ENCODE results near the gene BRK1. TPM values are rescaled to one million over a fixed set of nuclear protein-coding genes. Genes with fewer than 3 reads are reported as not detected.
"Not testable (repeated sequence)": the region's sequence is repeated elsewhere in the genome, so short reads cannot be mapped to it uniquely, and the experiment has no call there.

BRK1 gene
- 100 to 1,000 TPM in 1 of 2 donors, 10 to 100 TPM in 1; 86.8 to 132 TPM for total RNA-seq

DNA sequence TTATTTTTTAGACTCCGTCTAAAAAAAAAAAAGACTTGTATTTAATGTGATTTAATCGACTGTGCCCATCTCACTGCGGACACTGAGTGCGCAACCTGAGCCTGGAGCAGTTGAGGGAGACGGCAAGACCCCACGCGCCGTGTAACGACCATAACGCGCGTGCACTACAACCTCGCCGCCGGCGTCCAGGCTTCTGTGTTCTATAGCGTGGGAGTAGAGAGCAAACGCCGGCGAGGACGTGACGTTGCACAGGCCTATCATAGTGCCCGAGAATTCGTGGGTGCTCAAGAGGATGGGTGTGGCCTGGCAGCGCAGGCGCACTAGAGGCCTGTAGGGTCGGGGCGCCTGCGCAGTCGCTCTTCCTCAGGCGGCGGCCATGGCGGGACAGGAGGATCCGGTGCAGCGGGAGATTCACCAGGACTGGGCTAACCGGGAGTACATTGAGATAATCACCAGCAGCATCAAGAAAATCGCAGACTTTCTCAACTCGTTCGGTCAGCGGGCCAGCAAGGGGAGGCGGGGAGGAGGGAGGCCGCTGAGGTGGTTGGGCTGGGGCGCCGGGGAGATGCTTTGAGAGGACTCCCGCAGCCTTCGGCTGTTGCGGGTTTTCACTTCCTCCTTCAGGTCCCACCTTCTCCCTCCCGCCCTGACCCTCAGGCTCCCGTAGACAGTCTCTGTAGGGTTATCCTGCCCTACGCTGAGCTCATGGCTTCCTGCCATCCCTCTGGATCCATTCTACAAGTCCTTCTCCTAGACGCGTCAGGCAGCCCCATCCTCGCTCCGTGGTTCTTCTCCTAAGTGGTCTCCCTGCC lies at the start of gene BRK1:
TSS of gene BRK1 (plus strand) at position 350 of the 812 bp plus-strand sequence. CDS start at position 377, 27 bp downstream.
- Mint-ChIP-seq H3K4me3 (peak within 1 kb of the TSS; percentile 97), H3K4me1 (ENCODE audit: low read depth in 2 of 2) (peaks cover 23 to 26% of the 10 kb centered on the region in 2 donors), H3K27me3 (no peaks in the 10 kb centered on the region), H3K27ac (peak within 1 kb of the TSS; percentile 87 to 91), H3K9me3 (no peaks in the 10 kb centered on the region), H3K36me3 (peaks cover 9% of the 10 kb centered on the region)
- ATAC-seq (peak; percentile 99 to 100), DNase-seq (ENCODE audit: low spot score) (peak; percentile 95)

DNA sequence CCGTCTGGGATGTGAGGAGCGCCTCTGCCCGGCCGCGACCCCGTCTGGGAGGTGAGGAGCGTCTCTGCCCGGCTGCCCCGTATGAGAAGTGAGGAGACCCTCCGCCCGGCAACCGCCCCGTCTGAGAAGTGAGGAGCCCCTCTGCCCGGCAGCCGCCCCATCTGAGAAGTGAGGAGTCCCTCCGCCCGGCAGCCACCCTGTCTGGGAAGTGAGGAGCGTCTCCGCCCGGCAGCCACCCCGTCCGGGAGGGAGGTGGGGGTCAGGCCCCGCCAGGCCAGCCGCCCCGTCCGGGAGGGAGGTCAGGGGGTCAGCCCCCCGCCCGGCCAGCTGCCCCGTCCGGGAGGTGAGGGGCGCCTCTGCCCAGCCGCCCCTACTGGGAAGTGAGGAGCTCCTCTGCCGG lies 45.4 kb upstream of the BRK1 start:
- H3K9me3 Mint-ChIP-seq, result not testable (repeated sequence)
- peaks cover 26% of the 10 kb centered on the region for H3K36me3 Mint-ChIP-seq

DNA sequence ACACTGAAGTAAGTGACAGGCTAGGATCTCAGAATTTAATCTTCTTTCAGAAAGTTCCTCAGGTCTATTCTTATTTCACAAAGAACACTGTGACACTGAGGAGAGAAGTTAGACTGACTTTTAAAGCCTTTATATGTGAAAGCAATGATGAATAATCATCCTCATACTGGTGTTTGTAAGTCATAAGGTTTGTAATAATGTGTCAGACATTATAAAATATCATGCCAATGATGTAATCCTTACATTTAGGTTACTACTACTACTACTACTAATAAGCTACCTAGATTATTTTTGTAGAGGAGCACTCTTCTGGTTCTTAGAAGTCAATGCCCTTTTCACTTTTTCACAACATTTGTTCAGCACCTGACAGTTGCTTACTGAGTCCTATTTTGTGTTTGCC lies 40.8 kb upstream of the BRK1 start:
- DNase-seq (ENCODE audit: low spot score) (no peak), ATAC-seq (no peak)
- H3K9me3 Mint-ChIP-seq, result no peaks in the 10 kb centered on the region
- H3K27ac Mint-ChIP-seq, result no peak overlapping the region
- H3K27me3 Mint-ChIP-seq, result no peaks in the 10 kb centered on the region
- H3K4me3 Mint-ChIP-seq, result no peak overlapping the region
- no peaks in the 10 kb centered on the region for H3K4me1 Mint-ChIP-seq (ENCODE audit: low read depth in 2 of 2)
- no peaks in the 10 kb centered on the region for H3K36me3 Mint-ChIP-seq

More for the DNA sequence above, 45.4 kb upstream of the BRK1 start:
- not testable (repeated sequence) for H3K4me1 Mint-ChIP-seq (ENCODE audit: low read depth in 2 of 2); DNase-seq (ENCODE audit: low spot score); ATAC-seq; H3K27me3 Mint-ChIP-seq; H3K27ac Mint-ChIP-seq; H3K4me3 Mint-ChIP-seq

DNA sequence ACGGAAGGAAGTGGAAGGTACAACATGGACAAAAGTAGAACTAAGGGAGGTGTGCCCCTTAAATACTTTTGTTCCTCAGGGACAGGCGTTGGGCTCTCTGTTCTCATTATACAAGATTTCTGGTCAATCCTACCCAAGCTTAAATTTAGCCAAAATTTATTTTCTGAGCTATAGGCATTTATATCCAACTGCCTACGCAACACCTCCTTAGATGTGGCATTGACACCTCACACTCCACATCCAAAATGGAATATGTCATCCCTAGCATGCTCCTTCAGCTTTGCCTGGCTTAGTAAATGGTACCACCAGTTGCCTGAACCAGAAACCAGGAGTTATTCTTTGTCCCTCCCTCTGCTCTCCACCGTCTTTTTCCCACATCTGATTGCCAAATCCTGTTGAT lies 33.6 kb upstream of the BRK1 start:
- H3K36me3 Mint-ChIP-seq, result peaks cover 16% of the 10 kb centered on the region
- H3K4me1 Mint-ChIP-seq (ENCODE audit: low read depth in 2 of 2), result no peaks in the 10 kb centered on the region
- H3K4me3 Mint-ChIP-seq, result no peak overlapping the region
- DNase-seq (ENCODE audit: low spot score) (no peak), ATAC-seq (no peak)
- H3K27ac Mint-ChIP-seq, result no peak overlapping the region
- H3K9me3 Mint-ChIP-seq, result no peaks in the 10 kb centered on the region
- no peaks in the 10 kb centered on the region for H3K27me3 Mint-ChIP-seq

DNA sequence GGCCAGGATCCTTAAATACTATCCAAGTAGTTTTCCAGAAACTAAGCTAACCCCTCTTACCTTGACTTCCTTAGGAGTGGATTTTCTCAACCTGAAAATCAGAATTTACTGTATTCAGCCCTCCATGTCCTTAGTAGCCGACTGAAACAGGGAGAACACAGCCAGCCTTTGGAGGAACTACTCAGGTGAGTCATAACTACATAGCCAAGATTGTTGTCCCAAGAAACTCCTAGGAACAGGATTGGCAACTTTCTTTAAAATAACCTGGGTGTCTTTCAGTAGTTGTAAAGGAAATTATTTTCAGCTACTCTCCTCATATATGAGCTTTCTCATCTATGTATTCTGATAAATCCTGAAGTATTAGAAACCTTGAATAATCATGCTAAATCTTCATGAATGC lies 29.7 kb upstream of the BRK1 start:
- H3K4me1 Mint-ChIP-seq (ENCODE audit: low read depth in 2 of 2), result no peaks in the 10 kb centered on the region
- H3K36me3 Mint-ChIP-seq, result peaks cover 22% of the 10 kb centered on the region
- DNase-seq (ENCODE audit: low spot score), result no peak
- no peak overlapping the region for H3K27ac Mint-ChIP-seq
- H3K27me3 Mint-ChIP-seq, result no peaks in the 10 kb centered on the region
- no peaks in the 10 kb centered on the region for H3K9me3 Mint-ChIP-seq
- H3K4me3 Mint-ChIP-seq, result no peak overlapping the region
- no peak for ATAC-seq

DNA sequence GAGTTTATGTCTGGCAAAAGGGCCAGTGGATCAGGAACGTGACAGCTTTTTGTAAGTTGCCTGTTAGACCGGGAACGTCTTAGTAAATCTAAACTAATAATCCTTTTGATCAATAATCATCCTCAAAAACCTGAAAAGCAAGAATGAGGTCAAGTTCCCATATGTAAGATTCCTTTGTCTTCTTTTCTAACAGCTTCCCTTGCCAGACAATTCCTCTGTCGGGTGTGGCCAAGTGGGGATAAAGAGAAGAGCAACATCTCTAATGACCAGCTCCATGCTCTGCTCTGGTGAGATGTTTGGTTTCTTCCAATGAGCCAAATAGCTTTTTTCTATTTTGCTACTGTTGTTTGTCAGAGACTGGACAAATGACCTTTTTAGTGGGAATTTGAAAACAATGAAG lies 27.2 kb upstream of the BRK1 start:
- ATAC-seq (no peak), DNase-seq (ENCODE audit: low spot score) (no peak)
- H3K9me3 Mint-ChIP-seq, result no peaks in the 10 kb centered on the region
- H3K27me3 Mint-ChIP-seq, result no peaks in the 10 kb centered on the region
- H3K4me3 Mint-ChIP-seq, result no peak overlapping the region
- H3K4me1 Mint-ChIP-seq (ENCODE audit: low read depth in 2 of 2), result no peaks in the 10 kb centered on the region
- H3K36me3 Mint-ChIP-seq, result peaks cover 12% of the 10 kb centered on the region
- H3K27ac Mint-ChIP-seq, result no peak overlapping the region

DNA sequence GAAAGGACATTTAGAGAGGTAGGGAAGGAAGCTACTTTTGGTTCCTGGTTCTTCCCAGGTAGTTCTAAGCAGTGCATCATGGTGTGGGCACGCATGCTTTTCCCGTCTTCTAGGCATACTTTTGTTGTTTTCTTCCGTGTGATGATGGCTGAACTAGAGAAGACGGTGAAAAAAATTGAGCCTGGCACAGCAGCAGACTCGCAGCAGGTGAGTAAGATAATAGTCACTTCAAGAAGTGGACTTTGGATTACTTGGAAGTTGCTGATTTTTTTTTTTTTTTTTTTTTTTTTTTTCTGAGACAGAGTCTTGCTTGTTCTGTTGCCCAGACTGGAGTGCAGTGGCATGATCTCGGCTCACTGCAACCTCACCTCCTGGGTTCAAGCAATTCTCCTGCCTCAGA lies 25.3 kb upstream of the BRK1 start:
- DNase-seq (ENCODE audit: low spot score), result no peak
- peaks cover 12% of the 10 kb centered on the region for H3K36me3 Mint-ChIP-seq
- H3K4me1 Mint-ChIP-seq (ENCODE audit: low read depth in 2 of 2), result no peaks in the 10 kb centered on the region
- no peak overlapping the region for H3K4me3 Mint-ChIP-seq
- no peak overlapping the region for H3K27ac Mint-ChIP-seq
- no peaks in the 10 kb centered on the region for H3K9me3 Mint-ChIP-seq
- H3K27me3 Mint-ChIP-seq, result no peaks in the 10 kb centered on the region
- ATAC-seq, result no peak

DNA sequence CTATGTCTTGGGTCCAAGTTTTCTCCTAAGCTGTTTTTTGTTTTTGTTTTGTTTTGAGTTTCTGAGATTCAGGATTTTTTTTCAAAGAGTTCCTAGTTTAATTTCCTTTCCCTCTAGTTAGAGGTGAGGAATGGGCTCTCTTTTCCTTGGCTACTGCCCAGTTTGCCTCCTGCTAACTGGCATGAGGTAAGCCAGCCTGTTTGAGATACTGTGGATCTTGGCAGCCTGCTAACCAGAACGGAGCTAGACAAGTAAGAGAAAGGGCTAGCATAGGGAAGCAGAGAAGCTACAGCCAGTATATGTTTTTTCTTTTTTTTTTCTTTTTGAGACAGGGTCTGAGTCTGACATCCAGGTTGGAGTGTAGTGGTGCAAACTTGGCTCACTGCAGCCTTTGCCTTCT lies 24.7 kb upstream of the BRK1 start:
- H3K9me3 Mint-ChIP-seq; ATAC-seq; H3K27me3 Mint-ChIP-seq; H3K4me3 Mint-ChIP-seq; H3K4me1 Mint-ChIP-seq (ENCODE audit: low read depth in 2 of 2); H3K27ac Mint-ChIP-seq; DNase-seq (ENCODE audit: low spot score): not testable (repeated sequence)
- peaks cover 12% of the 10 kb centered on the region for H3K36me3 Mint-ChIP-seq

DNA sequence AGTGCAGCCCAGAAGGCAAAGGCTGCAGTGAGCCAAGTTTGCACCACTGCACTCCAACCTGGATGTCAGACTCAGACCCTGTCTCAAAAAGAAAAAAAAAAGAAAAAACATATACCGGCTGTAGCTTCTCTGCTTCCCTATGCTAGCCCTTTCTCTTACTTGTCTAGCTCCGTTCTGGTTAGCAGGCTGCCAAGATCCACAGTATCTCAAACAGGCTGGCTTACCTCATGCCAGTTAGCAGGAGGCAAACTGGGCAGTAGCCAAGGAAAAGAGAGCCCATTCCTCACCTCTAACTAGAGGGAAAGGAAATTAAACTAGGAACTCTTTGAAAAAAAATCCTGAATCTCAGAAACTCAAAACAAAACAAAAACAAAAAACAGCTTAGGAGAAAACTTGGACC lies 24.1 kb upstream of the BRK1 start:
- H3K27me3 Mint-ChIP-seq; H3K9me3 Mint-ChIP-seq; DNase-seq (ENCODE audit: low spot score); H3K4me1 Mint-ChIP-seq (ENCODE audit: low read depth in 2 of 2); H3K27ac Mint-ChIP-seq; ATAC-seq; H3K4me3 Mint-ChIP-seq: not testable (repeated sequence)
- peaks cover 12% of the 10 kb centered on the region for H3K36me3 Mint-ChIP-seq

DNA sequence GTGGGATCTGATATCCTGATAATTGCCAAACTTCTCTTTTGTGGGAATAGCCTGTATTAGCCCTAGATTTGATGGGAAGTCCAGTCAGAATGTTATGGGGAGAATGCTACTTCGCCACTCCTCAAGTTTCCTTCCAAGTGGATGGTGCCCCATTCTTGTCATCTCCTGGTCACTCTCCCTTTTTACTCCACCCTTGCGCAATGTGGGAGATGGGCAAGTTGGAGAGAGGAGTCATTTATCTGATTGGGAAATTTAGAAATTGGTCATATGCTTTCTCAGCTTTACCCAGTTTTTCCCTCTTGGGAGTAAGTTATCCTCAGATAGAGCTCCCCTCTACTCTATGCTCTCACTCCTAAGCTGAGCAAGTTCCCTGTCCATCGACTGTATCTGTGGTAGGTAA lies 21.8 kb upstream of the BRK1 start:
- Mint-ChIP-seq H3K4me1 (ENCODE audit: low read depth in 2 of 2) (no peaks in the 10 kb centered on the region), H3K27ac (no peak overlapping the region), H3K9me3 (no peaks in the 10 kb centered on the region), H3K4me3 (no peak overlapping the region), H3K36me3 (peaks cover 14% of the 10 kb centered on the region), H3K27me3 (no peaks in the 10 kb centered on the region)
- ATAC-seq, result no peak
- no peak for DNase-seq (ENCODE audit: low spot score)

DNA sequence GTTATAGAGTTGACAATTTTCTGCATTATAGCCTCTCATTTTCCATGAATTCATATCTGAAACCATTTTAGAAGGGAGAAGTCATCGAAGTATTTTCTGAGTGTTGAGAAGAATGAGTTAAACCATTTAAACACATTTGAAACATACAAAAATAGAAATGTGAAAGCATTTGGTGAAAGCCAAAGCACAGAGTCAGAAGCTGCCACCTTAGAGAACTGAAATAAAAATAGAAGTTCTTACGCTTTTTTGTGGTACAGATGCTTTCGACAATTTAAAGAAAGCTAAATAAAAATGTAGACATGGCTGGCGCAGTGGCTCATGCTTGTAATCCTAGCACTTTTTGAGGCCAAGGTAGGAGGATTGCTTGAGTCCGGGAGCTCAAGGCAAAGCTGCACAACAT lies 16.4 kb upstream of the BRK1 start:
- no peaks in the 10 kb centered on the region for H3K9me3 Mint-ChIP-seq
- H3K27me3 Mint-ChIP-seq, result no peaks in the 10 kb centered on the region
- ATAC-seq, result no peak
- H3K4me3 Mint-ChIP-seq, result no peak overlapping the region
- no peaks in the 10 kb centered on the region for H3K4me1 Mint-ChIP-seq (ENCODE audit: low read depth in 2 of 2)
- H3K27ac Mint-ChIP-seq, result no peak overlapping the region
- DNase-seq (ENCODE audit: low spot score), result no peak
- H3K36me3 Mint-ChIP-seq, result peaks cover 5% of the 10 kb centered on the region

DNA sequence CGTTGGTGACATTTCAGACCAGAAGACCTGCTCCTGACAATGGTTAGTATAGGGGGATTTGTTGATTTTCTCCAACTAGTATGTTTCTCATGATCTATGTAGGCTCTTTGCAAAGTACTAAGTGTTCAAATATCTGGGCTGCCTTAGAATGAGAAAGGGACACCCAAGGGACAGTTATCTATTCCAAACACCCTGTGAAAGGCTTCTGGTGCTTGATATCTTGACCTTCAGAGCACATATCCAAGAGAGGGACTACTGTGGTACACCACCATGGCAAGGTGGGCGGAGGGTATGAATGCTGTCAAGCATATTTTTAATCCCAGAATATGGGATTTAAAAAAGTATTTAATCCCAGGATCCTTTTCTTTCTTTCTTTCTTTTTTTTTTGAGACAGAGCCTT lies 8.6 kb upstream of the BRK1 start:
- no peaks in the 10 kb centered on the region for H3K9me3 Mint-ChIP-seq
- H3K4me3 Mint-ChIP-seq, result no peak overlapping the region
- DNase-seq (ENCODE audit: low spot score) (no peak), ATAC-seq (no peak)
- H3K27me3 Mint-ChIP-seq, result peaks cover 0 to 2% of the 10 kb centered on the region in 2 donors
- H3K36me3 Mint-ChIP-seq, result no peaks in the 10 kb centered on the region
- no peak overlapping the region for H3K27ac Mint-ChIP-seq
- peaks cover 0 to 2% of the 10 kb centered on the region in 2 donors for H3K4me1 Mint-ChIP-seq (ENCODE audit: low read depth in 2 of 2)

DNA sequence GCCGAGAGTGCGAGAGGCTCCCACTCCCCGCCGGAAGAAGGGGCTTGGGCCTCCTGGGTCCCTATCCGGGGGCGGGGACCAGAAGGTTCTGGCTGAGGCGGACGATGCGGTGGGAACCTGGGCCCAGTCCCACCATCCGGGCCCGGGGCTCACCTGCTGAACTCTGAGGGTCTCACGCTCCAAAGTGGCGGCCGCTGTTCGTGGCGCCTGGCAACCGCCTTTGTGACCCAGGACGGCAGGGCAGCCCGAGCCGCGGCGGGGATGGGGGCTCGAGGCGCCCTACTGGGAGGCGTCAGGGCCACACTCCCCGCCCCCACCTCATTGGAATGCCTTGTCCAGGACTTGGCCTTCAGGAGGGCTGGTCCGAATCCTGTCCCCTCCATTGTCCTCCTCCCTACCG lies 7.4 kb upstream of the BRK1 start, which contains the start of gene FANCD2OS:
TSS of gene FANCD2OS (minus strand) at position 165 of the 400 bp plus-strand sequence. CDS start 3,481 bp downstream, outside the sequence.
- peaks cover 0 to 2% of the 10 kb centered on the region in 2 donors for H3K27me3 Mint-ChIP-seq
- no peak for DNase-seq (ENCODE audit: low spot score)
- no peaks in the 10 kb centered on the region for H3K9me3 Mint-ChIP-seq
- no peaks in the 10 kb centered on the region for H3K36me3 Mint-ChIP-seq
- no peak within 1 kb of the TSS for H3K27ac Mint-ChIP-seq
- ATAC-seq, result no peak
- no peak within 1 kb of the TSS for H3K4me3 Mint-ChIP-seq
- H3K4me1 Mint-ChIP-seq (ENCODE audit: low read depth in 2 of 2), result peaks cover 0 to 2% of the 10 kb centered on the region in 2 donors

DNA sequence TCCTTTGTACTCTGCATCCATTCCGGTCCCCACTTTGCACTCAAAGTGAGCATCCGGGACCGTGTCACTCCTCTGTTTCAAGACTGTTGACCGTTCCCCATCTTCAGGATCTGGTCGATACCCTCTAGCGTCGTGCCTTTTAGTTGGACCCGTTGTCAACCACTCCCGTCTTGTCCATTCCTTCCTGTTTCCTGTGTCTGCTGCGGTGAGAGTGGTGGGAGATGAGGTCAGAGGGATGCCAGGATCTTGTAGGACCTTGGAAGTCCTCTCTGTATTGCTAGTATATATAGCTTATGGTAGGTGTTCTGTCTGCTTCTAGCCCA lies 624 bp downstream of the BRK1 start:
- Mint-ChIP-seq H3K36me3 (peaks cover 15% of the 10 kb centered on the region), H3K4me1 (ENCODE audit: low read depth in 2 of 2) (peaks cover 29 to 31% of the 10 kb centered on the region in 2 donors), H3K27ac (peak overlapping the region; percentile 87 to 91), H3K27me3 (no peaks in the 10 kb centered on the region), H3K9me3 (no peaks in the 10 kb centered on the region), H3K4me3 (peak overlapping the region; percentile 97)
- DNase-seq (ENCODE audit: low spot score) (no peak), ATAC-seq (peak in 1 of 2 donors; percentile 34)

DNA sequence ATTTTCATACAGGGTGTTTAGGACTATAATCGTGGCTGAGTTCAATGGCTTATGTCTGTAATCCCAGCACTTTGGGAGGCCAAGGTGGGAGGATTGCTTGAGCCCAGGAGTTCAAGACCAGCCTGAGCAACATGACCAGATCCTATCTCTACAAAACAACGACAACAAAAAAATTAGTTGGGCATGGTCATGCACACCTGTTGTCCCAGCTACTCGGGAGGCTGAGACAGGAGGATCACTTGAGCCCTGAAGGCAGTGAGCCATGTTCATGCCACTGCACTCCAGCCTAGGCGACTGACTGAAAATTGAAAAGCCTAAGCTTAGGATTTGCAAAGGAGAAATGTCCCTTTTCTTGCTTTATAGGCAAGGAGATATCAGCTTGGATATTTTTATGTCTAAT lies 1.5 kb downstream of the BRK1 start:
- Mint-ChIP-seq H3K9me3 (no peaks in the 10 kb centered on the region), H3K4me1 (ENCODE audit: low read depth in 2 of 2) (peaks cover 32 to 33% of the 10 kb centered on the region in 2 donors), H3K27me3 (no peaks in the 10 kb centered on the region), H3K27ac (peak overlapping the region; percentile 87 to 91), H3K4me3 (peak overlapping the region; percentile 97), H3K36me3 (peaks cover 15% of the 10 kb centered on the region)
- ATAC-seq (no peak), DNase-seq (ENCODE audit: low spot score) (no peak)

Measured in natural killer cell treated with Interleukin-12 subunit alpha and Interleukin-12 subunit beta and Interleukin-15 and Interleukin-18, amount 100 ng/mL, for 72 hours (primary cell).